MM.1S (cell line): Measurements from ENCODE around the gene ALDH18A1.

ENCODE experiments used
- DNase-seq: peaks from one replicate; pipeline ENCODE4 v3.0.0-alpha.2; 2015
- H2AFZ ChIP-seq: fragments of 300-600 bp; sonication (generic); 2 replicates; pipeline ENCODE4 v1.6.0; 2016; ENCODE audit warnings: antibody characterized with exemption, low read length
- H3F3A ChIP-seq: fragments of 300-600 bp; sonication (generic); 2 replicates; pipeline ENCODE4 v1.6.1; 2016; ENCODE audit warnings: mild to moderate bottlenecking, antibody characterized with exemption, low read length, moderate library complexity, mixed read lengths; ENCODE audit not compliant: insufficient read depth
- H3K27ac ChIP-seq: fragments of 300-600 bp; sonication (generic); 2 replicates; pipeline ENCODE4 v1.5.1; 2016; ENCODE audit warnings: mild to moderate bottlenecking, low read length
- H3K27me3 ChIP-seq: fragments of 300-600 bp; sonication (generic); replicated peaks from 2 replicates; pipeline ENCODE4 v1.6.0; 2016; ENCODE audit warnings: low read length; ENCODE audit not compliant: insufficient read depth
- H3K36me3 ChIP-seq: fragments of 300-600 bp; sonication (generic); replicated peaks from 2 replicates; pipeline ENCODE4 v1.6.1; 2016; ENCODE audit warnings: mild to moderate bottlenecking, low read length, mixed read lengths; ENCODE audit not compliant: insufficient read depth
- H3K4me1 ChIP-seq: fragments of 300-600 bp; sonication (generic); 2 replicates; pipeline ENCODE4 v1.6.1; 2016; ENCODE audit warnings: low read length, mixed read lengths
- H3K4me2 ChIP-seq: fragments of 300-600 bp; sonication (generic); 2 replicates; pipeline ENCODE4 v1.6.0; 2016; ENCODE audit warnings: low read depth, low read length
- H3K4me3 ChIP-seq: fragments of 300-600 bp; sonication (generic); 2 replicates; pipeline ENCODE4 v1.5.1; 2016; ENCODE audit warnings: low read length, mixed read lengths
- H3K79me2 ChIP-seq: fragments of 300-600 bp; sonication (generic); 2 replicates; pipeline ENCODE4 v1.6.1; 2016; ENCODE audit warnings: mixed run types, low read length, mixed read lengths
- H3K9ac ChIP-seq: fragments of 300-600 bp; sonication (generic); 2 replicates; pipeline ENCODE4 v1.6.1; 2016; ENCODE audit warnings: low read length, mixed read lengths
- H3K9me2 ChIP-seq: fragments of 300-600 bp; sonication (generic); replicated peaks from 2 replicates; pipeline ENCODE4 v1.6.1; 2016; ENCODE audit warnings: mild to moderate bottlenecking, low read length, mixed read lengths; ENCODE audit not compliant: insufficient read depth
- H3K9me3 ChIP-seq: fragments of 300-600 bp; sonication (generic); replicated peaks from 2 replicates; pipeline ENCODE4 v1.6.1; 2016; ENCODE audit warnings: mild to moderate bottlenecking, low read length, mixed read lengths; ENCODE audit not compliant: insufficient read depth
- H4K20me1 ChIP-seq: fragments of 300-600 bp; sonication (generic); 2 replicates; pipeline ENCODE4 v1.6.1; 2016; ENCODE audit warnings: mild to moderate bottlenecking, low read length, moderate library complexity, mixed read lengths; ENCODE audit not compliant: insufficient read depth
- EZH2 ChIP-seq: fragments of 300-600 bp; sonication (generic); optimal IDR thresholded peaks from 2 replicates; pipeline ENCODE3; 2017; ENCODE audit warnings: low read depth, mild to moderate bottlenecking, antibody characterized with exemption, low read length, mixed read lengths
- EZH2phosphoT487 ChIP-seq: fragments of 300-600 bp; sonication (generic); IDR thresholded peaks from 2 replicates; pipeline ENCODE4 v1.6.1; 2018; ENCODE audit warnings: antibody characterized with exemption, low read length
- TF ChIP-seq, protein P1 (sequence below): fragments of 300-600 bp; sonication (generic); IDR thresholded peaks from 2 replicates; pipeline ENCODE4 v1.5.1; 2016; ENCODE audit warnings: antibody characterized with exemption, low read length, mixed read lengths

ALDH18A1 gene

DNA sequence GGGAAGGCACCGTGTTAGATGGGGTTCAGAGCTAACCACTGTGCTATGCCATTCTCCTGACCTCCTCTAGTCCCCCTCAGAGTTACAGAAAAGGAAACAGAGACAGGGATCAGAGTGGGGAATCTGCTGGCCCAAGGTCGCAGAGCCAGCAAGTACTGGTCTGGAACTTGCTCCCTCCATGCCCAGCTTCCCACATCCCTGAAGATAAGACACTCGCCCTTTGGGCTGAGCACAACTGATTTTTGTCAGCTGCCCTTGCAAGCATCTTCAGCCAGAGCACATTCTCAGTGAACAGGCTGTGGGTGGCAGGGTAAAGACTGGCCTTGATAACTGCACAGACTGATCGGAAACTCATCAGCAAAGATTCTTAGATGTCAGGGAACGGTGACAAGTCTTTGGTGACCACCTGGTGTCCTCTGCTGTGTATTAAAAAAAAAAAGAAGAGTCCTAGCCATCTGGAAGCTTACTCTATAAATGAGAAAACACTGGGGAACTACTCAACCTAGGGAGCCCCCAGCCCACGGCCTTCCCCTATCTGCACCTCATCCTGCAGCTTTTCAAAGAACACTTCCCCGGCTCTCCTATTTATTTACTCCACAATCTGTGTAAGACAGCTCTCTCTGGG lies 94.1 kb downstream of the ALDH18A1 start:
- Histone ChIP-seq H3K4me2 (no peak overlapping the region), H3K36me3 (no peaks in the 10 kb centered on the region), H3F3A (0 out of 2 replicates have a peak, but pooled peaks cover 3% of the 10 kb centered on the region), H3K9ac (no peak overlapping the region), H3K4me3 (no peak overlapping the region), H2AFZ (0 out of 2 replicates have a peak overlapping the region, but pooled peaks have one; percentile 7), H3K9me3 (no peaks in the 10 kb centered on the region), H3K27me3 (no peaks in the 10 kb centered on the region), H3K27ac (no peak overlapping the region), H3K9me2 (no peaks in the 10 kb centered on the region), H4K20me1 (no peaks in the 10 kb centered on the region), H3K79me2 (no peaks in the 10 kb centered on the region), H3K4me1 (0 out of 2 replicates have a peak, but pooled peaks cover 9% of the 10 kb centered on the region)
- no peak for DNase-seq
- TF ChIP-seq, protein P1, sequence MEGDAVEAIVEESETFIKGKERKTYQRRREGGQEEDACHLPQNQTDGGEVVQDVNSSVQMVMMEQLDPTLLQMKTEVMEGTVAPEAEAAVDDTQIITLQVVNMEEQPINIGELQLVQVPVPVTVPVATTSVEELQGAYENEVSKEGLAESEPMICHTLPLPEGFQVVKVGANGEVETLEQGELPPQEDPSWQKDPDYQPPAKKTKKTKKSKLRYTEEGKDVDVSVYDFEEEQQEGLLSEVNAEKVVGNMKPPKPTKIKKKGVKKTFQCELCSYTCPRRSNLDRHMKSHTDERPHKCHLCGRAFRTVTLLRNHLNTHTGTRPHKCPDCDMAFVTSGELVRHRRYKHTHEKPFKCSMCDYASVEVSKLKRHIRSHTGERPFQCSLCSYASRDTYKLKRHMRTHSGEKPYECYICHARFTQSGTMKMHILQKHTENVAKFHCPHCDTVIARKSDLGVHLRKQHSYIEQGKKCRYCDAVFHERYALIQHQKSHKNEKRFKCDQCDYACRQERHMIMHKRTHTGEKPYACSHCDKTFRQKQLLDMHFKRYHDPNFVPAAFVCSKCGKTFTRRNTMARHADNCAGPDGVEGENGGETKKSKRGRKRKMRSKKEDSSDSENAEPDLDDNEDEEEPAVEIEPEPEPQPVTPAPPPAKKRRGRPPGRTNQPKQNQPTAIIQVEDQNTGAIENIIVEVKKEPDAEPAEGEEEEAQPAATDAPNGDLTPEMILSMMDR: no peak
- no peak for TF ChIP-seq EZH2
- no peak for TF ChIP-seq EZH2phosphoT487

DNA sequence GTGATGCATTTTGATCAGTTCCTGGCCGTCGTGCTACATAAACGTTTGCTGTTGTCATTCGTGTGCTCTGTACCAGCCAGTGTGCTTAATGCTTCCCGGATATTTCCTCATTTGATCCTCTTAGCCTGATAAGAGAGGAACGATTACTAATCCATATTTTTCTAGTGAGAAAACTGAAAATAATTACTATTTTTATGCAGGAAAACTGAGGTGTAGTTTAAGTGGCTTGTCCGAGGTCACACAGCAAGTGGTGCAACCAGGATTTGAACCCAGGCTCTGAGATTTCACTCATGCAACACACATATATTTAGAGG lies 94.7 kb downstream of the ALDH18A1 start:
- Histone ChIP-seq H3K4me2 (peak overlapping the region; percentile 63), H3K27me3 (no peaks in the 10 kb centered on the region), H3F3A (0 out of 2 replicates have a peak, but pooled peaks cover 3% of the 10 kb centered on the region), H3K9ac (no peak overlapping the region; the same call in 1 of the 2 replicates), H3K9me3 (no peaks in the 10 kb centered on the region), H4K20me1 (no peaks in the 10 kb centered on the region), H3K79me2 (no peaks in the 10 kb centered on the region), H3K36me3 (no peaks in the 10 kb centered on the region), H3K27ac (no peak overlapping the region), H3K9me2 (no peaks in the 10 kb centered on the region), H3K4me1 (0 out of 2 replicates have a peak, but pooled peaks cover 9% of the 10 kb centered on the region), H2AFZ (peak overlapping the region; percentile 82), H3K4me3 (peak overlapping the region; percentile 65)
- TF ChIP-seq EZH2phosphoT487 (no peak), EZH2 (no peak)
- TF ChIP-seq, protein P1: no peak
- no peak for DNase-seq

DNA sequence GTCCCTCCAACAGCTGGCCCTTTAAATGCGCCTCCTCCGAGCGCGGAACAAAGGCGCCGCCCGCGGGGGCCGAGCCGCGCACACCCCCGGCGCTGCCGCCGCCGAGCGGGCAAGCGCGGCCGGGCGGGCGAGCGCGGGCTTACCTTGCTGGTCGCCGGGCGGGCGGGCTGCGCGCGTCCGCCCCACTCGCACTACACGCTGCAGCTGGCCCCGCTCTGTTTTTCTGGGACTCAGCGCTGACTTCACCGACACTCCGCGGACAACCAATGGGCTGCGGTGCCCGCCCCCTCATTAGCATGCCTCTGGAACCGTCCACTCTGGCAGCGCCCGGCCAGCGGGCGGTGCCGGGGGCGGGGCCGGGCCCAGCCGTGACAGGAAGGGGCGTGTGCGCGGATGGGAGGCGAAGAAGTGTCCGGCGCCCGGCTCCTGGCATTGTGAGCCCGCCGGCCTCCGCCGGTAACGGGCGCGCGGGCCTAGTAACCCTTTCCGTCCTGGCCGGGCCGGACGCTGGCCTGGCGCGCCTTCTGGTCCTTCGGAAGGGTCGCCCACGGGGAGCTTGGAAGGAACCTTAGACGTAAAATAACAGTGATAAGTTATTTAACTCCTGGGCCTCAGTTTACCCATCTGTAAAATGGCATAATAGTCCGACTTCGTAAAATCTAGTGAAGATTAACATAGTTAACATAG lies 95.2 kb downstream of the ALDH18A1 start, which contains the start of gene SORBS1:
SORBS1 (minus strand) TSS at position 195 of the 687 bp plus-strand sequence. CDS start 120,236 bp downstream, outside the sequence.
- Histone ChIP-seq H3K79me2 (no peaks in the 10 kb centered on the region), H4K20me1 (no peaks in the 10 kb centered on the region), H3K9me2 (no peaks in the 10 kb centered on the region), H3K27me3 (no peaks in the 10 kb centered on the region), H3K4me3 (peak within 1 kb of the TSS; percentile 84), H3K27ac (peak within 1 kb of the TSS; percentile 51; the same call in 1 of the 2 replicates), H3K36me3 (no peaks in the 10 kb centered on the region), H3K4me1 (0 out of 2 replicates have a peak, but pooled peaks cover 9% of the 10 kb centered on the region), H3K9ac (peak within 1 kb of the TSS; percentile 72), H3F3A (0 out of 2 replicates have a peak, but pooled peaks cover 3% of the 10 kb centered on the region), H3K4me2 (peak within 1 kb of the TSS; percentile 97), H2AFZ (peak within 1 kb of the TSS; percentile 97), H3K9me3 (no peaks in the 10 kb centered on the region)
- DNase-seq: peak; percentile 97
- TF ChIP-seq, protein P1: no peak
- no peak for TF ChIP-seq EZH2
- no peak for TF ChIP-seq EZH2phosphoT487
